Lower leg skin (tissue), 4 donors: ENCODE results near the gene TLE4. TPM values are rescaled to one million over a fixed set of nuclear protein-coding genes. Genes with fewer than 3 reads are reported as not detected.

Experiments used
- DNase-seq, 2 donors: peaks; one replicate each; pipeline ENCODE4 v3.0.0-alpha.2; 2019; ENCODE audit warnings: low spot score in 2 of 2
- H3K4me3 ChIP-seq: fragments of 200-600 bp; sonication (generic); 2 replicates; pipeline ENCODE4 v1.5.1; 2017; ENCODE audit warnings: mild to moderate bottlenecking, low read depth; ENCODE audit not compliant: poor library complexity, severe bottlenecking
- POLR2A ChIP-seq, 2 donors: fragments of 450-650 bp; IDR thresholded peaks; one replicate each; pipeline ENCODE4 v1.6.1; 2016 to 2017; ENCODE audit warnings: antibody characterized with exemption in 2 of 2, mild to moderate bottlenecking in 1 of 2, moderate library complexity in 1 of 2
- WGBS, 2 donors: methylation state at CpG; one replicate each; pipeline ENCODE4 v1.1.5; 2018; 5-methylcytosine and 5-hydroxymethylcytosine counted together
- intact Hi-C: fragments of 100-400 bp; cut with DNase I; formaldehyde crosslinking; loops from one replicate; pipeline ENCODE4 v1.15.0; 2023; ENCODE audit warnings: low total_unique reads
- total RNA-seq, 4 donors: library from RNA; depleted of rRNA; stranded (reverse); fragments of >200 nt; gene quantifications; one replicate each; pipeline ENCODE4 v1.1.0, GENCODE V29; 2016
- TF ChIP-seq, protein P1 (sequence below), 3 donors: fragments of 450-650 bp; IDR thresholded peaks; one replicate each; pipeline ENCODE4 v1.5.1; 2016; ENCODE audit warnings: antibody characterized with exemption in 3 of 3, mild to moderate bottlenecking in 3 of 3, moderate library complexity in 2 of 3

Gene TLE4
- total RNA-seq, 4 donors from 2014 or later = 46.8 to 97.9 (median 54.1) TPM

DNA sequence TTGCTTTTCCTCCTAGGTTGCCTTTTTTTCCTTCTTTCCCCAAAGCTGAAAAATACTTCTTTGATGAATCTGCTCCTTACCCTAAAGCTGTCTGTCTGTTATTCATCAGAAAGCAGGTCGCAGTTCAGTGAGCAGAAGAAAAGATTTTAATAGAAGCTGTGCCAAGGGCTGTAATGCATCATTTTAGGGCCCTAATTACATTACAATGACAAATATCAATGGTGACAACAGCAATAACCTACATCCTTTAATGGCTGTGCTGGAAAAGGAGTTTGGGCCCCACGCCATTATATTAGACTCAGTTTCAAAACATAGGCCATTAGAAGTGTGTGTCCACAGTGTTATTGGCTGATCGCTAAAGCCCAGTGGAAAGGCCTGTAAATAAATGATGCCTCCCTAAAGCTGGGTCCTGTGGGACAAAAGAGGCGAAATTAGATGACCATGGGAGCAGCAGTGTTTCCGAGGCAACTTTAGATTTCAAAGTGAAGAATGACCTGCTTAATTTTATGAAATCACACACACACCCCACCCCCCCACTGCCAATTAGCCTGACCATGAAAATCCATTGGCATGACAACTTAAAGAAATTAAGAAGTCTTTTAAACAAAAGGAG lies 38.4 kb downstream of the TLE4 start:
- DNase-seq = no peak
- WGBS, 2 donors = 76 to 90% methylated on average over 5 of the region's 5 CpGs
- intact Hi-C loops = no loop called here
- no peak overlapping the region for H3K4me3 ChIP-seq
- no peak for TF ChIP-seq POLR2A (IDR thresholded peaks at IDR 0.05)
- TF ChIP-seq, protein P1, sequence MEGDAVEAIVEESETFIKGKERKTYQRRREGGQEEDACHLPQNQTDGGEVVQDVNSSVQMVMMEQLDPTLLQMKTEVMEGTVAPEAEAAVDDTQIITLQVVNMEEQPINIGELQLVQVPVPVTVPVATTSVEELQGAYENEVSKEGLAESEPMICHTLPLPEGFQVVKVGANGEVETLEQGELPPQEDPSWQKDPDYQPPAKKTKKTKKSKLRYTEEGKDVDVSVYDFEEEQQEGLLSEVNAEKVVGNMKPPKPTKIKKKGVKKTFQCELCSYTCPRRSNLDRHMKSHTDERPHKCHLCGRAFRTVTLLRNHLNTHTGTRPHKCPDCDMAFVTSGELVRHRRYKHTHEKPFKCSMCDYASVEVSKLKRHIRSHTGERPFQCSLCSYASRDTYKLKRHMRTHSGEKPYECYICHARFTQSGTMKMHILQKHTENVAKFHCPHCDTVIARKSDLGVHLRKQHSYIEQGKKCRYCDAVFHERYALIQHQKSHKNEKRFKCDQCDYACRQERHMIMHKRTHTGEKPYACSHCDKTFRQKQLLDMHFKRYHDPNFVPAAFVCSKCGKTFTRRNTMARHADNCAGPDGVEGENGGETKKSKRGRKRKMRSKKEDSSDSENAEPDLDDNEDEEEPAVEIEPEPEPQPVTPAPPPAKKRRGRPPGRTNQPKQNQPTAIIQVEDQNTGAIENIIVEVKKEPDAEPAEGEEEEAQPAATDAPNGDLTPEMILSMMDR (IDR thresholded peaks at IDR 0.05) = no peak

DNA sequence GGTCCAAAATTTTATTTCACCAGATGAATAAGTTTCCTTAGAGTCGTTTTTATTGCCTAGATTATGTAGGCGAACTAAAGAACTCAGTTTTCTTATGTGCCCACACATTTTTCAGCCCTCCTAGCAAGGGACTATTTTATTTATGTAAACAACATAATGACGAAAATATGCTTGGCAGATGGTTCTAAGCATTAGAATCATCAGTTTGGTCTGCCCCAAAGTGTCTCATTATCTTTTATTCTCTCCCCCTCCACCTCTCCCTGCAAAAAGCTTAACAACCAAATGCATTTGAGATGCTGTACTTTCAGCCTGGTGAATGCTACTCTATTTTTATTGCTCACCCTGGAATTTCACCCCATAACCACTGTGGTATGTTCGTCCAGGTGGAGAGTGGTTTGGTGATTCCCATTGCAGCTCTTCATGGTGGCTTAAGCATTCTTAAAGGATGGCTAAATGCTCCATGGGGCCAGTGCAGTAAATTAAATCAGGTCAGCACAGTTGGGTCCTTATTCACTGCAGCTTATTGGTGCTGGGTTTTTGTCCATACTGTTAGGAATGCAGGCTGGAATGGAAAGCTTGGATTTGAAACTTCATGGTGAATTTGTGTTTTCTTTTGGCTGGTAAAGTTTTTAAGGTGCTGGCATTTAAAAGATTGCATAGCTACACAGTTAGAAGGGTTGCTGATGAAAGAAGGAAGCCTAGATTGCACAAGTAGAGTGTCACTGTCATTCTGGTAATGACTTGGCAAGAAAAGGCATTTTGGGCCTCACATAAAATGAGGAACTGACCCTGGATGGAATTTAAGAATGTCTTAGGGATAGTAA lies 39.2 kb downstream of the TLE4 start:
- TF ChIP-seq, protein P1 (IDR thresholded peaks at IDR 0.05) = no peak
- no peak for TF ChIP-seq POLR2A (IDR thresholded peaks at IDR 0.05)
- no peak for DNase-seq
- no peak overlapping the region for H3K4me3 ChIP-seq
- WGBS, 2 donors = 78 to 80% methylated on average over 4 of the region's 4 CpGs
- intact Hi-C loops = no loop called here

GRCh38 chr9:79613145-79613544 lies 41.4 kb downstream of the TLE4 start:
- WGBS, 2 donors = 88 to 90% methylated on average over 3 of the region's 3 CpGs
- no peak overlapping the region for H3K4me3 ChIP-seq
- no peak for TF ChIP-seq POLR2A (IDR thresholded peaks at IDR 0.05)
- TF ChIP-seq, protein P1 (IDR thresholded peaks at IDR 0.05) = no peak
- intact Hi-C loops = no loop called here
- DNase-seq = no peak

DNA sequence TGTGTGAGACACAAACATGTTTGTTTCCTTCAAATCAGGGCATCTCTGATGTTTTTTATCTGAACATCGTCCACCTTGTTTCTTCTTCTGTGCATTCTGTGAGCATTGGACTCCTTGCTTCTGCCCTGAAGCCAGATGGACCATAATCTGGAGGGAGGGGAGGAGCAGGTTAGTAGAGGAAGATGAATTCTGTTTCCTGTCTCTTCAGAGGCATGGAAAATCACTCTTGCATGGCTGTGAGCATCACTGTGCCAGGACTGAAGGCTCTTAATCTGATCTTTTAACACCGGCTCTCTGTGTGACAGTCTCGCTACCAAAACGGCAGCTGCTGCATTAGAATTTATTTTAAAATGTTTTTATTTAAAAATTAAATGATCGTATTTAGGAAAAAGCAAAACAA lies 43.3 kb downstream of the TLE4 start:
- 93 to 94% methylated on average over 5 of the region's 5 CpGs for WGBS, 2 donors
- intact Hi-C loops = no loop called here

DNA sequence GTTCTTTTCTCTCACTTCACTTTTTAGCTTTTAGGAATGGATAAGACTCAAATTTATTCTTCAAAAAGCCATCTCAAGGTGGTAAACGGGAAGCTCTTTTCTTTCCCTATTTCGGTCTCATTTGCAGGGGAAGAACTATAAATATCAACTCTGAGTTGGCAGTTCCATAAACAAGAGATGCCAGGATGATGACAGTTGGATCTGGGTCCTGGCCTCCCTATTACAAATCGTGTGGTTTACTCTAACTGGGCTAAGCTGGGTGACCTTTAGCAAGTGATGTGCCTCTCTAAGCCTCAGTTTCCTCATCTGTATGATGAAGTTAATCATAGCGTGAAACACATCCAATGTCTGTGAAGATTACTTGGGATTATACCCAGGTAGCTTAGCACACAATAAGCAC lies 44.2 kb downstream of the TLE4 start:
- intact Hi-C loops = no loop called here
- TF ChIP-seq, protein P1 (IDR thresholded peaks at IDR 0.05) = no peak
- TF ChIP-seq POLR2A (IDR thresholded peaks at IDR 0.05) = no peak
- DNase-seq = no peak
- WGBS, 2 donors = 66 to 71% methylated on average over 4 of the region's 4 CpGs
- no peak overlapping the region for H3K4me3 ChIP-seq

More for the DNA sequence above, 43.3 kb downstream of the TLE4 start:
- H3K4me3 ChIP-seq = no peak overlapping the region
- TF ChIP-seq, protein P1 (IDR thresholded peaks at IDR 0.05) = no peak
- no peak for TF ChIP-seq POLR2A (IDR thresholded peaks at IDR 0.05)
- no peak for DNase-seq
